Umbilical cord (tissue), 2 donors: ENCODE results near the gene FOXC1. TPM values are rescaled to one million over a fixed set of nuclear protein-coding genes. Genes with fewer than 3 reads are reported as not detected.

ENCODE experiments used
- DNase-seq: peaks from one replicate; pipeline ENCODE4 v3.0.0-alpha.2; 2015; ENCODE audit warnings: low spot score
- total RNA-seq: library from RNA; depleted of rRNA; stranded (reverse); fragments of >200 nt; gene quantifications from one replicate; pipeline ENCODE4 v1.2.3, GENCODE V29; 2014; ENCODE audit warnings: low replicate concordance; ENCODE audit not compliant: insufficient read depth

The FOXC1 gene
- total RNA-seq, 1 donor from 2014 or later: 6.0 TPM

DNA sequence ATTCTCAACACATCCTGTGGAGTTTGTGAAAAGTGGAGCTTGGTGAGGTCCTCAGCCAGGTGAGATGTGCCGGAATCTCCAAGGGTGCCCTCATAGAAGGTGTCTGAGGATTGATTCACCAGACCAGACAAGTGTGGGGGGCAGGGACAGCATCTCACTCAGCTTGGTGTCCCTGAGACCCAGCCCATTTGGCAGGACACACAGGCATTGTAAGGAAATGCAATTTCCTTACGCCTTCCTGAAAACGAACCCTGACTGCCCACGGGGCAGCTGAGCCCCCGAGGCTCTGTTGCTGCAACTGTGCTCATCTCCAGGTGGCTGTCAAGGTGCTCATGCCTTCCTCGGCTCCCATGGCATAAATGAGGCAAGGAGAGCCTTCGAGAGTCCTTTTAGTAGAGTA lies 33.4 kb downstream of the FOXC1 start:
- no peak for DNase-seq

DNA sequence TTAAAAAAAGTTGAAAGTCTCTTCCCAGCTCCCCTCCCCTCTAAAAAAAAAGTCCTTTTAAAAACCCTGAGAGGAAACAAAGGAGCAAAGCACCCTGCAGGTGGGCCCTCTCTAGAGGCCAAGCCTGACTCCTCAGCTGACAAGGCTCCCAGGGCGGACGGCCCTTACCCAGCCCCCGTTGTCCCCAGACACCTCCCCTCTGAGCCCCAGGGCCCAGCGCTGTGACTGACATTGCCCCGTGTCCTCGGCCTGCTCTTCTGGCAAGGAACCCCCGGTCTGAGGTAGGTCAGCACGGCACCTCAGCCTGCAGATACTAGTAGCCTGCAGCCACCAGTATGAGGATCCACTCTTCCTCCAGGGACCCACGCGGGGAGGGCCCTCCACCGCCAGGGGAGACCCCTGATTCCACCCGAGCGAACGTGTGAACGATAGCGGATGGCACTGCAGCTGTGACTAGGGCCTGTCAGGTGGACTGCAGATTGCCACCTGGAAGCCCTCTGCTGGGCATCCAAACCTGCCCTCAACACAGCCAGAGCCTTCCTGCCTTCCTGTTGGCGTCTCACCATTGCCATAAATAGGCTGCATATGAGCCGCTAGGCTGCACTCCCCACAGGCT lies 34.2 kb downstream of the FOXC1 start:
- DNase-seq: no peak

DNA sequence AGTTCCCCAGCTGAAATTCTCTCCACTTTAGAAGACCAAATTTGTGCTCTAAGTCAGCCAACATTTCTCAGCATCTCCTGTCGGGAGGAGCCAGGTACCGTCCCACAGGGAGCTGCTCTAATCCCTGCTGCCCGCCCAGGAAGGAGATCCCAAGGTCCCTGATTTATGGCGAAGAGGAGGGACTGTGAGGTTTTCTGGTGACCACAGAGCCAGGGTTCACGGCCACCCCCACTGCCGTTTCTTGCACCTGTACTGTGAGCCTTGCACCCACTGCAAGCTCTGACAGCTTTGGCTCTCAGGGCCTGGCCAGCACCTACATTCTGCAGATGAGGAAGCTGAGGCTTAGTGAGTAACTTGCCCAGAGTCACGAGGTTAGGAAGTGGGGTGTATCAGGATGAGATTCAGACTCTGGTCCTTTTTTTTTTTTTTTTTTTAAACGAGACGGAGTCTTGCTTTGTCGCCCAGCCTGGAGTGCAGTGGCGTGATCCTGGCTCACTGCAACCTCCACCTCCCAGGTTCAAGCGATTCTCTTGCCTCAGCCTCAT lies 34.9 kb downstream of the FOXC1 start:
- no peak for DNase-seq

DNA sequence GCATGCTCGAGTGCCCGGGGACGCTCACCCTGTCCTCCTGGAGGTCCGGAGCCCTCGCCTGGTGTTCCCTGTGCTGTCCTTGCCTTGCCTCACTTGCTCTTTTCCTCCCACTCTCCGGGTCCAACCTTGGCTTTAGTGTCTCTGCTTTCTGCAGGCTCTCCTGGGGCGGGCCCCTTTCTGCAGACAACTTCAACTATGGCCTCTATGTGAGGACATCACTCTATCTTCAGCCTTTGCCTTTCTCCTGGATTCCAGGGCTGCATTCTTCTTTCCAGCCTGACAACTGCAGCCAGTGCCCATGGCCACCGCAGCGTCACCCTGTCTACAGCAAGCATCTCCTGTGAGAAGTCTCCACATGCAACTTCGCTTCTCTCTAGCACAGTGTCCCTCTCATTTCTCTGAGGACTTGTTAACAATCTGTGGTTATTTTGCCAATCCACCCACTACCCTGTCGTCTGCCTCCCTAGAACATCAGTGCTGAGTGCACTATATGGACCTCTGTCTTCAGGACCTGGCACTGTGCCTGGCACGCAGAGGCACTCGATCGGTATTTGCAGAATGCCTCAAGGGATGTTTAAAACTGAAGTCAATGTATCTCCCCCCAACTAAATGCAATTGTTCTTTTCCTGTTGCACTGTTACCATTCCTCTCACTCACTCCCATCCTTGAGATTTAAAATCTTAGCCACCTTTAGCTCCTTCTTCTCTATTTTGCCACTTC lies 35.9 kb downstream of the FOXC1 start:
- no peak for DNase-seq

DNA sequence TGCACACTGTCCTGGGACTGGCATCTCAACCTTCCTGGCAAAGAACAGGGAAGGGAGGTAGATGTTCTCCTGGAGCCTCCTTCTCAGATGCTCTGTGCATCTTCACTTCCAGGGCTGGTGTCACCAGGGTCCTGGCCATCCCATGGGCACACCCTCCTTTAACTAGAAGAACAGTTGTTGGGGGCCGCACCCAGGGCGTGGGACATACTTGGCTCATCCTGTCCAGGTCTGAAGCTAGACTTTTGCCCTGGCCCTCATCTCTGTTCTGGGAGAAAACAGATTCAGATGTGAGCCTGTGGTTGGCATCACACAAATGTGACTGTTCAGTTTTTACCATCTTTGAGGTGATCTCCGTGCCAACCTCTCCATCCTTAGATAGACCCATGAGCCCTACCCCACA lies 41.6 kb downstream of the FOXC1 start:
- DNase-seq: no peak

DNA sequence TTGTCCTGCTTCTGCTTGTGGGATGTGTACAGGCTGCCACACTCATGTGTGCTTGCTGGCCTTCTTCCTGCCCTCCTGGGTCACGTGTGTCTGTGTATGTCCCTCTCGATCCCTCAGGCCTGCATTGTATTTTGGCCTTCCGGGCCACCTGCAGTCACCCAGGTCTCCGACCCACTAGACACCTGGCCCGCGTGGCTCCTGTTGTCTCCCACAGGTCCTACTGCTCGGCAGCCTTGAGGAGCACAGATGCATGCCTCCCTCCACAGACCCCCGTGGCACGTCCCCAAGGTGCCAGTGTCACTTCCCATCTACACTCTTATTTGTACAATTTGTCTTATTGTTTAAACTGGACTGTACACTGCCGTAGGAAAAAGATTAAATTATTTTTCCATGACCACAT lies 43.1 kb downstream of the FOXC1 start:
- no peak for DNase-seq

DNA sequence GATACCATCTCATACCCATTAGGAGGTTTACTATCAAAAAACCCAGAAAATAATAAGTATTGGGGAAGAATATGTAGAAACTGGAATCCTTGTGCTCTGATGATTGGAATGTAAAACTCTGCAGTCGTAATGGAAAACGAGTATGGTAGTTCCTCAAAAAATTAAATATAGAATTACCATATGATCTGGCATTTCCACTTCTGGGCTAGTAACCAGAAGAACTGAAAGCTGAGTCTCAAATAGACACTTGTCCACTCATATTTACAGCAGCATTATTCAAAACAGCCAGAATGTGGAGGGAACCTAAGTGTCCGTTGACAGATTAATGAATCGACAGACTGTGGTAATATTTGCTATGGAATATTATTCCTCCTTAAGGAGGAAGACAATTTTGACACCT lies 44.3 kb downstream of the FOXC1 start:
- no peak for DNase-seq

DNA sequence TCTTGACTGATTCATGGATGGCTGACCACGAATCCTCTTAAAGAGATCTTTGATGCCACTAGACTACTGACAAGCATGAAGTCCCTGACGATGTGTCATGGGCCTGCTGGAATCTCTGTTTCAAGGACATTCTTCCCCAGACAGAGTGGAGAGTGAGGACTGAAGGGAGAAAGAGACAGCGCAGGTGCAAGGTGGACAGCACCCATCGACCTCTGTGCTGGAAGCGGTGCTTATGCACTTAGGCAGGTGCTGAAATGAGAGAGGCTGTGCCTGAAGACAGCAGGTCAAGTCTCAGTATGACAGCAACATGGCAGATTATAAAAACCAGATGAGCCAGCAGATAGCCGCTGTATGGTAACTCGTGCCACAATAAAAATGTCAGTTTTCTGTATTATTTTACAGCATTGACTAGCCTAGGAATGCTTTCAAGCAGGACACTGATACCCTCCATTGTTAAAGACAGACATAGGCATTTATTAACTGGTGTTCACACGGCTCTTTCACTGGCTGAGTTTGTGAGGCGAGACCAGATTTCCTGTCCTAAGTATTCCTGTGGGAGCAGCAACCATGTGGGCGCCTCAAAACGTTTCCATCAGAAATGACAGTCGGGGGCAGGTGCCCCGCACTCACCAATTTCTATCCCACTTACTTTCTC lies 47.5 kb downstream of the FOXC1 start:
- no peak for DNase-seq

DNA sequence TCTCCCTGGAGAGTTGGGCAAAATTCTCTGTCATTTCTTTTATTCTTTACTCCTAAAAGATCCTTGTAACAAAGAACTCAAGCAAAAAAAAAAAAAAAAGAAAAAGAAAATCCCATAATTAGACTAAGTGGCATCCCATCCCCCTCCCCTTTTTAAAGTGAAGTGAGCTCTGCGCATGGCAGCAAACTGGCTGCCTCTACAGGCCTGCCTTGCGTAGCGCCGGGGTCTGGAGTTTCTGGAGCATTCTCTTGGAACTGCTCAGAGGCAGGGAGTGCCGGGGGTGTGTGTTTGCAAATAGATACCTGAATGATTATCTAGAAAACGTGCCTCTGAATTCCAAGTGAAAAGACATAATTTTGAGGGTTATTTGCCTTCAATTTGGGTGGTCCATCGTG lies 48.1 kb downstream of the FOXC1 start:
- no peak for DNase-seq

DNA sequence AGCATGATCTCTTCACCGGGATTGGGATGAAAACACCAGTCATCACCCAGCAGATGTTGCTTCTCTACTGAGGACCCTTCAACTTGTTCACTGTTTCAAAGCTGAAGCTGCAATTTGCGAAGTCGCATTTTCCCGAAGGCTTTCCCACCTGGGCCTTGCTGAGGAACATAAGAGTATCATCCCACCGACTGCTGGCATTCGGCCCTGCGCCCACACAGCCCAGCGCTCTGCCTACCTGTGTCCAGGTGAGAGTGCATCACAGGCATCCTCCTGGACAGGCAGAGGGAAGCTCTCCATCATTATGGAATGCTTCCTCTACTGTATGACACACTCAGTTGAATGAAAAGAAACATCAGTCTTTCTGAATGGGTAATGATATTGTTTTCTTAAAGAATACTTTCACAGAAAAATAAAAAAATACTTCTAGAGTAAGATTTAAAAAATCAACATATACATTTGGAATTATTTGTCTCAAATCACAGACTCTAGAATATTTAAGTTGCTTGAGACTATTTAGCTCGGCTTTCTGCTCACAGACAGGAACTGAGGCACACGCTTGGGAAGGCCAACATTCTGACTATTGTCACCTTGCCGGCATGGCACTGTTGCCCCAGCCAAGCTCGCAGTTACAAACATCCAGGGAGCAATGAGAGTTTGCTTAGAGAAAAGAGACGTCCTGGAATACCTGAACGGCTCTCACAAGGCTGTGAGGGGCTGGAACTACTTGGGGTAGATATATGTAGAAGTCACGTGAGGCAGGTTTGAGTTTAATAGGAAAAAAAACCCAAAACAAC lies 48.7 kb downstream of the FOXC1 start:
- no peak for DNase-seq

DNA sequence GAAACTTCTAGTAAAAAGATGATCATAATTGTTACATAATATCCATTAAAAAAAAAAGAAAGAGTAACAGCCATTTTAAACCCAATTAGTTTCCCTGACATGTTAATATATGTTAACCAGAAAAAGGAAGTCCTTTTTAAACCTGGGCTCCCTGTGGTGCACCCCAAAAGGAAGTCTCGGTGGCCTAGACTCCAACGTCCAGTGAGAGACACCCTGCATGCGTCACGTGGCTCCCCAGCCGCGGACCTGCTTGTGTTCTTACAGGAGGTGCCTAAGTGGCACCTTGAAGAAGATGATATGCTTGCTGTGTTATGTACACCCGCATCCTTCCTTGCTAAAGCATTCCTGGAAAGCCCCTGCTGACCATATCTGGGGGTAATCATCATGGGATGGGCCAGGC lies 50.1 kb downstream of the FOXC1 start:
- no peak for DNase-seq

DNA sequence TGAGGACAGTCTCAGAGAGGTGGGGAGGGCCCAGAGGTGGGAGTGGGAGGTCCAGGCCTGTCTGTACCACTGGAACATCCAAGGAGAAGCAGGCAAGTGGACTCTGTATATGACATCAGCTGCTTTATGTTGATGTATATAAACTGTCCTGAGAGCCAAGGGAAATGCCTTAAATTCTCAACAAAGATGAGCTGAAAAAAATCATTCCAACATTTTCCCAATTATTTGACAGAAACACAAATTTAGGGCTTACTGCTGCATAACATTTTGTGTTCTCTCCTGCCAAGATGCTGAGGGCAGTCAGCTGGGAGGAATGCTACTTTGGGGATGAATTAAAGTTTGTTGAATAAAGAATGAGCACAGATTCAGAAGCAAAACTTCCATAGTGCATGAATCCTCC lies 52.8 kb downstream of the FOXC1 start:
- DNase-seq: peak; percentile 55

Other genes with a start within 250 kb of the FOXC1 start
- 0.96 TPM for gene FOXF2, start 220.3 kb upstream of the FOXC1 start, total RNA-seq